Measurements from ENCODE around the gene SMAGP.
"Not testable (repeated sequence)": the region's sequence is repeated elsewhere in the genome, so short reads cannot be mapped to it uniquely, and the experiment has no call there.

The SMAGP gene

DNA sequence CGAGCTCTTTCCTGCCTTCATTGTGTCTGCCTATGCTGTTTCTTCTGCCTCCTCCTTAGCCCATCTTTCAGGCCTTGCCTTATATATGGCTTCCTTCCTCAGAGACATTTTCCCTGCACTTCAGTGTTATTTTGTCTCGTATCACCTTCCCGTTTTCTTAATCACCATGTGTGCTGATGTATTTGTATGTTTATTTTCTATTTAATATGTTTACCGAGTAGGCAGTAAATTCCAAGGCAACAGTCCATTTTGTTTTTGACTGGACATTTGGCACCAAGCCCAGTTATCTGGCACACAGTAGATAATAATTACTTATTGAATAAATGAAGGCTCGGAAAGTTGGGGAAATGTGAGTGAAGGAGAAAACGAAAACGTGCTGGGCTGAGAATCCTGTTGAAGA lies 47.8 kb downstream of the SMAGP start:
- no peak for DNase-seq

DNA sequence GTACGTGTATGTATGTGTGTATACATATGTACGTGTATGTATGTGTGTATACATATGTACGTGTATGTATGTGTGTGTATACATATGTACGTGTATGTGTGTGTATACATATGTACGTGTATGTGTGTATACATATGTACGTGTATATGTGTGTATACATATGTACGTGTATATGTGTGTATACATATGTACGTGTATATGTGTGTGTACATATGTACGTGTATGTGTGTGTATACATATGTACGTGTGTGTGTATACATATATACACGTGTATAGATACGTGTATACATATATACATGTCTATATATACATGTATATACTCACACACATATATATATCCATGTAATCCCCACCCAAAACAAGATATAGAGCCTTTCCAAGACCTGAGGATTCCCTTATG lies 50.4 kb downstream of the SMAGP start:
- not testable (repeated sequence) for DNase-seq

DNA sequence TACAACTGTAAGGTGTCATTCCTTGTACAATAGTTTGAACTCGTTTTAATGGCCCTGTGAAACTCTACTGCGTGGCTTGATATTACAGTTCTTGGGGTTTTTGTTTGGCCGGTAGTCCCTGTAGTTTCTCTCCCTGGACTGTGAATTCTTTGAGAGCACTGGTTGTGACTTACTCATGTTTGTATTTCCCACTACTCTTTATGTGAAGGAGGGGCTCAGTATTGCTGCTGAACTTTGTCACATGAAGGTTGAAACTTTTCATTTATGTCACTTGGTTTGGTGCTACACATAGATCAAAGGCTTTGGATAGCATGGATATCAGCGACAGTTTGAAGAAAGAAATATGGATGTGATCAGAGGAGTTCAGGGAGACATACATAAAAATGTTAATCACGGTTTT lies 50.9 kb downstream of the SMAGP start:
- DNase-seq: no peak

DNA sequence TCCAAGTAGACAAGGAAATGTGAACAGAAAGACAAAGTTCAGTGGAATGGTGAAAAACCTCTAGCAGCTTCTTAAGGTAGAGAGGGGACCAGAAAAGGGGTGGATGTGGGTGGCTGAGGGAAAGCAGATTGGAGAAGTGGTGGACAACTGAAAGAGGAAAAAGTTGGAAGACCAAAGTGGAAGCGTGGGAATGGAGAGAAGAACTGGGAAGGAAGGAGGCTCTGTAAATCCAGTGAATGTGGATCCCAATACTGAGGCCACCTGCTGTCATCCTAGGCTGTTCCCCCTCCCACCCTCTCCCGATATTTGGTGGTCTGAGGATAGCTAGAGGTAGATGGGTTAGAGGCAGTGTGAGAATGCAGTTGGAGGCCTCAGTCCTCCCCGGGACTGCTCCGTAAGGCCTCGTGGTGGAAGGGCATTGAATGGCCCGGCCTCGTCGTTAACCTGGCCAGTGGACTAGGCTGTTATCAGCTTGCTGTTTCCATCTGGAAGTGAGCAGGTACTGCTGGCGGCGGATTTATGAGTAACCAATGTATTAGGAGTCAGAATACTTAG lies 51.5 kb downstream of the SMAGP start:
- no peak for DNase-seq

DNA sequence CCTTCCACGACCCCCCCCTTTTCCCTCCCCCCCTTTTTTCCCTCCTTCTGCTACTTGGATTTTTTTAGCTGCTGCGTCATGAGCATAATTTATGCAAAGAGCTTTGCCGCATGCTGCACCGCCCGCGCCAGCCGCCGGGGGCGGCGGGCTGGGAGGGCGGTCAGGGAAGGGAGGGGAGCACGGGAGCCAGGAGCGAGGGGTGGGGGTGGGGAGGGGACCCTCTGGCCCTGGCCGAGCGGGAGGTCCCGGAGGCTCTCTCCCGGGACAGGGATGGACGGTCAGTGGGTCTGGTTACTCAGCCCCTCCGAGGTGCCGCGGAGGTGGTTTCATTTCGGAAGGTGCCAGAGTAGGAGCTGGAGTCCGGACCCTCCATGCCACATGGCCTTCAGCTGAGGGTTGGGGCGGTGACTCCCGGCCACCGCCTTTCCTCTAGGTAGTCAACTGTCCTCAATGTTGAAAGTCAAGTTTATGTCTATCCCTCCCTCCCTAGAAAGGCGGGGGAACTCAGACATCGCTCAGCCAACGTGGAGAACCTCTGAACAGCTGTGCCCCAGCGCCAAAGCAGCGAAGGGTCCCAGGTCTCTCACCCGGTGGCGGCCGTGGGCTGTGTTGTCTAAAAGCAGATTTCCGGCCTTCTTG lies 52.1 kb downstream of the SMAGP start, which contains the start of gene POU6F1:
TSS of gene POU6F1 (minus strand) at position 95 of the 639 bp plus-strand sequence. CDS start 11,226 bp downstream, outside the sequence.
- peak; percentile 53 for DNase-seq

DNA sequence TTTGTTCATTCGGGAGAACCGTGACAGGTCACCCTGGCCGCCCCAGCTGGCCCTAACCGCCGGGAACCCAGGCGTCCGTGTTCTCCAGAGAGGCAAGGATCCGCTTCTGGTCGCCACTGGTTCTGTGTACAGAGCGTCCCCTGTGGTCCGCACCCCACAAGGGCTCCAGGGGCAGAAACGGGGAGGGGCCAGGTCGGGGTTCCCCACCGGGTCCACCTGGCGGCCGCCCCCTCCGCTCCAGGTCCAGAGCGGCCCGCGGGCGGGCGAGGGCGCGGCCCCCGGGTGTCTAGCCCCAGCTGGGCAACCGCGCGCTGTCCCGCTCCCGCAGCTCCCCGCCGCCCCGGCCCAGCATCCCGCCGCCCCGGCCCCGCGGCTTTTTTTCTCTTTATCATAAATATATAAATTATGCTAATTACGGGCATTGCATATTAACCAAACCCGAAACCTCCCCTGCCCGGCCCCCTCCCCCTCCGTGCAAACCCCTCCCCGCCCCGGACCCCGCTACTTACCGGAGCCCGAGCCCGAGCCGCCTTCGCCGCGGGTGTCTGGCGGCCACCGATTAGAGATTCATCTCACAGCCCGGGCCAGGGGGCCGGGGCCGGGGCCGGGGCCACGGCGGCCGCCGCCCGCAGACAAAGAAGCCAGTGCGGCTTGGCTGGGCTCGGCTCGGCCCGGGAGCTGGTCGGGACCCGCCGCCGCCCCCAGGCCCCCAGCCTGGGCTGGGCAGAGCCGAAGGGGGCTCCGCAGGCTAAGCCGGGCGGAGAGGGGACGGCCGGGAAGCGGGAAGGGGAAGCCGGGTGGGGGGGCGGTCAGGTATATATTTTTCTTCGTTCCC lies 52.9 kb downstream of the SMAGP start:
- DNase-seq: no peak

DNA sequence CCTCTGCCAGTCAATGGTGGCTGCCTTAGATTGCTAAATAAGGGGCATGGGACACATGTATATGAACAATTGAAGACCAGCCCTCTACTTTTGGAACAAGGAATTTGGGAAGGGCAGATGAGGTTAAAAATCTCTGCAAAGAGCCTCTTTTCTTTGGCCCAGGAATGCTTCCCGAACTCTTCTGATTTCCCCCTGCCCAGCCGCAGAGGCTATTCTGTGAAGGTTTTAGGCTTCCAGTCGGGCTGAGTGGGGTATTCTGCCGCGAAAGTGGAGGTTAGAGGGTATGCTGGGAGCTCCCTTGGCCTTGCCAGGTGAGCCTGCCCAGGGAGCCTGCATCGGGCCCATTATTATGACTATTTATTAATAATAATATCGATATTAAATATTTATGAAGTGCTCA lies 53.6 kb downstream of the SMAGP start:
- DNase-seq: no peak

DNA sequence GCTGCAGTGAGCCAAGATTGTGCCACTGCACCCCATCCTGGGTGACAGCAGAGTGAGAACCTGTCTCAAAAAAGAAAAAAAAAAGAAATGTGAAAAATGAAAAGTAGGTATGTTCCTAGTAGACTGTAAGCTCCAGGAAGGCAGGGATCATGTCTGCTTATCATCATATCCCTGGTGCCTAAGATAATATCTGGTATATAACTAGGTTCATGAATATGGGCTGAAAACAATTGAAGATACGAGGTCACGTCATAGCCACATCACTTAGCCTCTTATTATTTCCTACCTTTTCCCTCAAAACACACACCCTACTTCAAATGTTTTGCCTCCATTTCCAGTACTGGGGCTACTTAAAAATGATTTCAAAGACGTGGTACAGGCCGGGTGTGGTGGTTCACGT lies 55.3 kb downstream of the SMAGP start:
- DNase-seq: no peak

DNA sequence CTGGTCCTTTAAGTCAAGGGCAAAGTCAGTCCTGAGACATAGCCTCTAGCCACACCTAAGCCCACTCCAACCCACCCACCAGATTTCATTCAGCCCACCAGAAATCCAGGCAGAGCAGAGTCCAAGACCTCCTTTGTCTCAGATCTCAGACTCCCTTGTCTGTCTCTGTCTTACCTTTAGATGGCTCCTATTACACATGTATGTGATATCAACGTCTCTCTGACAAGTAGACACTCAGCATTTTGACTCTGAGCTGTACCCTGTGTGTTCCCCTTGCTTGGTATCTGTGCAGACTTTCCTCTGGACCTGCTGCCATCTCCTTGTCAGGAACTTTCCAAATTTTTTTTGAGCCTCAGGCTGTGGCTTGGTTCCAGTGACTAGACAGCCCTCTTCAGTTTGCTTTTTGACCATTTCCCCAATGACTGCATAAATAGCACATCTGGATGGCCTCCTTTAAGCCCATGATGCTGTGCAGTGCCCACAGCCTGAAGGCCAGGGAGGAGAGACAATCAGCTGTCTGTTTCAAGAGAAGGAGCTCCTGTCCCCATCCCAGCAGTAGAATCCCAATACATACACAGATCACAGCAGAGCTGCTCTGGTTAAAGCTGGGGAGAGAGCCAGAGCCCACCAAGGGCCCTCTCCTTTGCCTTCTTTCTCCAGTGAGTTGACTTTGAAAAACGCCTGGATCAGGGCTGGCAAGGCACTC lies 59.4 kb downstream of the SMAGP start:
- no peak for DNase-seq

DNA sequence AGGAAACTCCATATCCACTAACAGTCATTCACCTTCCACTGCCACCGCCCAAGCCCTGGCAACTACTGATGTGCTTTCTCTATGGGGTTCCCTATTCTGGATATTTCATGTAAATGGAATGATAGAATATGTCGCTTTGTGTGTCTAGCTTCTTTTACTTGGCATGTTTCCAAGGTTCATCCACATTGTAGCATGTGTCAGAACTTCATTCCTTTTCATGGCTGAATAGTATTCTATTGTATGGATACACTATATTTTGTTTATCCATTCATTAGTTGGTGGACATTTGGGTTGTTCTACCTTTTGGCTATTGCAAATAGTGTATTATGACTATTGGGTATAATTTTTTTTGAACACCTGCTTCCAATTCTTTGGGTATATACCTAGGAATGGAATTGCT lies 61.0 kb downstream of the SMAGP start:
- no peak for DNase-seq

DNA sequence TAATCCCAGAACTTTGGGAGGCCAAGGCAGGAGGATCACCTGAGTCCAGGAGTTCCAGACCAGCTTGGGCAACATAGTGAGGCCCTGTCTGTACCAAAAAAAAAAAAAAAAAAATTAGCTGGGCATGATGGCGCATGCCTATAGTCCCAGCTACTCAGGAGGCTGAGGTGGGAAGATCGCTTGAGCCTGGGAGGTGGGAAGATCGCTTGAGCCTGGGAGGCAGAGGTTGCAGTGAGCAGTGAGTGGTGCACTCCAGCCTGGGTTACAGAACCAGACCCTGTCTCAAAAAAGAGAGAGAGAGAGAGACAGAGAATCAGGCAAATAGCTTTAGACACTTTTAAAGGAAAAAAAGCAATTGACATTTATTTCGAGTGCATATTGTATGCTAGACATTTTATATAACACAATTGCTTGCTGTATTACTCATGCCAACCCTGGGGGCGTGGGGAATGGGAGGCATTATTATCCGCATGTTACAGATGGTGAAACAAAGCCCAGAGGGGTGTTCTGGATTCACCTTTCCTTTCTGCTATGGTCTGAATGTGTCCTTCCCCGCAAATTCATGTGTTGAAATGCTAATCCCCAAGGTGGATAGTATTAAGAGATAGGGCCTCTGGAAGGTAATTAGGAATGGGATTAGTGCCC lies 62.1 kb downstream of the SMAGP start:
- no peak for DNase-seq

DNA sequence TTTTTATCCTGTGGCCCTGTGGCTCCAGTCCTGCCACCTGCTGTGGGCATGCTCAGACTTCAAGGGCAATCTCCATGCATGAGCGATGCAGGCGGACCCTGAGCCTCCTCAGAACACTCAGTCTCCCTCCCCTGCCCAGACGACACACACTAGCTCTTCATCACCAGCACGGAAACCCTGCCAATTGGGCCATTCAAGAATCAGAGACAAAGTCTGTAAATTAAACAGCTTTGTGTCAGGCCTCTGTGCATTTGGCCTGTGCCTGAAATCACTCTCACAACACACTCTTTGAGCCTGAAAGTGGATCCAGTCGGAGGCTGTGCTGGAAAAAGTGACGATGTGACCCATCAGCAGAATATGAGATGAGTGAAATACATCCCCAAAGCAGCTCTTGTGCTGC lies 64.9 kb downstream of the SMAGP start:
- no peak for DNase-seq

DNA sequence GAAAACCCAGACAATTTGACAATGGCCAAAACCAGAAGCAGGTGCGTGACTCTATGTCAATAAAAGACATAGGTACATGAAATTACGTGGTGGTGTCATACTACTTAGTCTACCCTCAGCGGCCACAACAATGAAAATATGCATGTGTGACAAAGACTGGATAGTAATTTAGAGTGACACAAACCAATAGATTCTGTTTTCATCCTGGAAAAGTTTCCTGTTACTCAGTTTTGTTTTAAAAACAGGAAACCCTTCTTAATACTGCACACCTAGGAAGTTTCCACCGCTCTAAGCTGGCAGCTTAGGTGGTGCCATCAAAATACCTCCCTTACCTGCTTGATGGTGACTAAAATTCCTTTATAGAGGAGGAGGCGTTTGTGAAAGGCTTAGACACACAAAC lies 67.5 kb downstream of the SMAGP start:
- DNase-seq: no peak

DNA sequence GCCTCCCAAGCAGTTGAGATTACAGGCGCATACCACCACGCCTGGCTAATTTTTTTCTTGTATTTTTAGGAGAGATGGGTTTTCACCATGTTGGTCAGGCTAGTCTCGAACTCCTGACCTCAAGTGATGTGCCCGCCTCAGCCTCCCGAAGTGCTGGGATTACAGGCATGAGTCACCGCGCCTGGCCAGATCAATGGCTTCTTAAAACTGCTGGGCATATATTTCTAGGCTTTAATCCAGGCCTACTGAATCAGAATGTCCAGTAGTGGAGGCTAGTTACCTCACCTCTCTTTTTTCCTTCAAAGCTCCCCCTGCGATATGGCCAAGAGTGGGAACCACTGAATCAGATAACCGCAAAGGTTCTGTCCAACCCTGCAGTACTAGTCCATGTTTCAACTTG lies 69.4 kb downstream of the SMAGP start:
- DNase-seq: no peak

DNA sequence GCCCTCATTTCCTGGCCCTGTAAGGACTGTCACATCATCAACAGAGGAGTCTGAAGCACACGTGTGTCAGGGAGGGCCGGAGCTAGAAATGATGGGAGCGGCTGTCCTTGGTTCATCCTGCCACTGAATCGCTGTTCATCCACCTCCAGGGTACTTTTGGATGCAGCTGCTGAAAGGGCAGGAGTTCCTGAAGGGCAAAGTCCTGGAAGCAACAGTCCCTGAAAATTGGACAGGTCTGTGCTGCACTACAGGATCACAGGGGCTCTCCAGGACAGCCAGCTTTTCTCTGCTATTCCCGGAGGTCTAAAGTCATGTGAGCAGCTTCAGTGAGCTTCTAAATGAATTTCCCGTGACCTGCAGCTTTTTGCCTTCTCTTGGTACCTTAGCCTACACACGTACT lies 70.1 kb downstream of the SMAGP start:
- no peak for DNase-seq

DNA sequence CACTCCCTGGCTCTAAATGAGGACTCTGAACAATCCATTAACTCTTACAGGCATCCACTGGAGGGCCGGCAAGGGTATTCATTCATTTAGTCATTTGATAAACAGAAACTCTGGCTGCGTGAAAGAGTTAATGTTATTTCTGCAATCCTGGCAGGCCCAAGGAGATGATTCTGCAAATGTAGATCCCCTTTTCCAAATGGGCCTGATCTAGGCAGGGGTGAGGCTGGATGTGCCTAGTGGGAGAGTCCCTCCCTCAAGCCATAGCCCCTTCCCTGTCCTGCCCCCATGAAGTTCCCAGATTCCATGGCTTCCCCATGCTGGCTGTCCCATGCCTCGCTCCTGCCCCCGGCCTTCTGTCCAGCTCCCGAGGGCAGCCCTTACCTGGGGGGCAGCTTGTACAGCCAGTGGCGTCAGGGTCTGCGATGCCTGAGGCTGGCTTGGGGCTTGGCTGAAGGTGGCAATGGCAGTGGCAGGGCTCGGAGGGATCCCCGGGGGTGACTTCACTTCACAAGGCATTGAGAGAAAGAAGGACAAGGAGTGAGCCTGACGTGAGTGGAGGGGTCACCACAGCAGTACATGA lies 70.8 kb downstream of the SMAGP start:
- no peak for DNase-seq

DNA sequence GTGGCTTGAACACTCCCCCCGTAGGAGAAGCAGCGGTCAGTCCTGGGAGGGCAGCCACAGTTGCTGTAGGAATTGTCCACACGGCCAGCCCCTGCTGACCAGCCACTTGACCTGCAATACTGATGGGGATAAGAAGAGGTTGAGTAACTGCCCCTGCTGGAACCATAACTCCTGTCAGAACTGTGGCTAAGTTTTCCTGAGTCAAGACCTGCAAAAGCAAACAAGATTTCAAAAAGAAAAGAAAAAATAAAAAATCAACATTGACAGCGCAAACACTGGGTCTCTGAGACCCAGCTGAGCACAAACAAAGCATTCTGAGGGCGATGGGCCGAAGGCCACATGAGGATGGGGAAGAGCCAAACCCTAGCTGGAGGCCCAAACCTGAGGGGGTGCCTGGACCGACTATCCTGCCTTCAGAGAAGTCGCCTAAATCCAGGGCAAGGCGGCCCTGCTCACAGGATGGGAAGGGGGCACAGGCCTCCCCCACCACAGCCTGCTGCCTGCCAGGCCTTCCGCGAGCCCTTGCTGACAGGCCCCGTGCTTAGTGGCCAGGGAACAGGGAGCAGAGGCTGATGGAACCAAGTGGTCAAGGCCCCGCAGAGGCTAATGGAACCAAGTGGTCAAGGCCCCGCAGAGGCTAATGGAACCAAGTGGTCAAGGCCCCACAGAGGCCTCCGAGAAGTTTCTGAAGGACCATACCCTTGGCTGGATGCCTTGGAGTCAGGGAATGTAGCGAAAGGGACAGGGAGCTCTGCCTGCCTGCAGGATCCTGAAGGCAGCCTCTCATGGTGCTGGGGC lies 71.4 kb downstream of the SMAGP start:
- DNase-seq: no peak

DNA sequence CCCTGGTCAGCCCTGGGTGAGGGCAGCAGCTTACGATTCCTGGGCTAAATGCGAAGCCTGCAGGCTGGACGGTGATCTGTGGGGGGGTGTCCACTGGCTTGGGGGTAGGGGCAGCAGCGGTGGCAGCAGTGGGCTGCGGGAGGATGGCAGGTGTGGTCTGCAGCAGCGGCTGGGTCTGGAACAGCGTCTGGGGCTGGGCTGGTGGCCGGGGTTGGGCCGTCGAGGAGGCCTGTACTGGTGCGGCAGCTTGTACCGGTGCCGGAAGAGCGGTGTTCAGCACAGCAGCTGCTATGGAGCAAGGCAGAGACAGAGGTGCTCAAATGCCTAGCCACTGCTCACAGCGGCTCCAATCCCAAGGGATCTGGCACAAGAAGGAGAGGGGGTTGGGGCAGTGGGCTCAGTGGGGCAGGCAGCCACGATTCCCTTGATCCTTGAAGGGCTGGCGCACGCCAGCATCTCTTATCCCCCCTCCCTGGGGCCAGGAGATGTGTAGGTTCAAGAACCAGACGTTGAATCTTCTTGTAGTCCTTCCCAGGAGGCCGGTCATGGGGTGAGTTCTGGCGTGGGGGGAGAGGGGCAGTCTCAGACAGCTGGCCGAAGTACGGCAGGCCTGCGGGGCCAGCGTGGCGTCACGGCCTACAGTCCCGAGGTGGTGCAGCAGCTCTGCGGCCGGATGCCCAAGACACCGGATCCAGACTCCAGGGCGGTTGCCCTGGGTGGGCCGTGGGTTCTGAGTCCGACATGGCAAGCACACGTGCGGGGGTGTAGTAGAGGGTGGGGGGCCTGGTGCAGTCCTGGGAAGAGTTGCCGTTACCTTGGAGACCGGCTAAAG lies 72.3 kb downstream of the SMAGP start:
- DNase-seq: no peak

DNA sequence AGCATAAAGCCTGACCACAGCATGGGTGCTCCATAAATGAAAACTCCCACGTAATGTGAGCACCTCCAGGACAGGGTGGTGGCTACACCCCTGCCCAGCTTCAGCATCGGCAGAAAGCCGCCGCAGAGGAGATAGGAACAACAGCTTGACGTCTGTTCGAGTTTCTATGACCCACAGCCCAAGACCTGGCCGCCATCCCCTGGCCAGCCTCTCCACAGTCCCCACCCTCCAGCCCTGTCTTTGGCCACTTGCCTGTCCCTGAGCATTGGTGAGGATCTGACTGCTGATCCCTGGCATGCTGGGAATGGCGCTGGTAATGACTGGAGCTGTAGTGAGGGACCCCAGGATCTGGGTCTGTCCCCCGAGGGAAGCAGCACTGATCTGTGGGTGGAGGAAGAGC lies 73.7 kb downstream of the SMAGP start:
- no peak for DNase-seq

DNA sequence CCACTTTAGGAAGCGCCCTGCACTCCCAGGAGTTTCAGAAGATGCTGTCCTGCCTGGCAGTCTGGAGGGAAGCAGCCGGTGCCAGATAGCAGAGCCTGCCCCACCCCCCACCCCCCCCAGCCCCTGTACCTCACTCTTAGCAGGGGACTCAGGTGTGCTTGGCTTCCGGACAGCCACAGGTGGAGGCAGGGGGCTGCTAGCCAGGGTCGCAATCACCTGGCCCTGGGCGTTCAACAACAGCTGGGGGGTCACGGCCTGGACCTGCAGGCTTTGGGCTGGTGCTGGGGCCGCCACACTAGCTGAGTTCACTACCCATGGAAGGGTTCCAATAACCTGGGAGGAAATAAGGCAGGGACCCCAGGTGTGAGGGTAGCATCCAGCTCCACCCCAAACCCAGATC lies 74.4 kb downstream of the SMAGP start:
- no peak for DNase-seq
